Cardiac muscle cell (in vitro differentiated cells and primary cell): ENCODE measurements around the gene DCST2. TPM values are rescaled to one million over a fixed set of nuclear protein-coding genes. Genes with fewer than 3 reads are reported as not detected.

Experiments
- DNase-seq, 2 donors: peaks; one replicate each; pipeline versions ENCODE4 v3.0.0 to v3.0.0-alpha.2; 2010 to 2017; ENCODE audit warnings: low read depth in 1 of 2, low spot score in 1 of 2
- H3K27ac ChIP-seq: fragments of 200-600 bp; sonication (generic); 2 replicates; pipeline ENCODE4 v1.5.1; 2016
- H3K27me3 ChIP-seq: fragments of 200-600 bp; sonication (generic); 2 replicates; pipeline ENCODE4 v1.6.0; 2016; ENCODE audit warnings: control low read depth
- H3K36me3 ChIP-seq: fragments of 200-600 bp; sonication (generic); 2 replicates; pipeline ENCODE4 v1.5.1; 2016; ENCODE audit warnings: control low read depth
- H3K4me1 ChIP-seq: fragments of 200-600 bp; sonication (generic); 2 replicates; pipeline ENCODE4 v1.8.1; 2017; ENCODE audit warnings: low read depth, mild to moderate bottlenecking, mixed run types
- H3K4me3 ChIP-seq: fragments of 200-600 bp; sonication (generic); 2 replicates; pipeline ENCODE4 v1.5.1; 2016; ENCODE audit warnings: mild to moderate bottlenecking
- H3K9me3 ChIP-seq: fragments of 200-600 bp; sonication (generic); 2 replicates; pipeline ENCODE4 v1.5.1; 2017; ENCODE audit warnings: low read depth, mild to moderate bottlenecking, control low read depth
- CTCF ChIP-seq: IDR thresholded peaks from 2 replicates; pipeline ENCODE4 v1.5.1; 2012; ENCODE audit warnings: low read depth, mild to moderate bottlenecking, low read length
- polyA plus RNA-seq: library from polyadenylated mRNA; unstranded; fragments of >200 nt; fragmentation: Nextera tagmentation; extraction: Ambion mirVana; gene quantifications from 2 replicates; pipeline ENCODE4 v1.2.1, GENCODE V29; 2016
- total RNA-seq: library from RNA; depleted of rRNA; stranded (reverse); fragments of >200 nt; gene quantifications from 2 replicates; pipeline ENCODE4 v1.2.3, GENCODE V29; 2016

Gene DCST2
- total and polyA plus RNA-seq, 2 experiments from 2014 or later = 1.1 to 5.4 TPM

GRCh38 chr1:155049651-155050559 is 16.3 kb upstream of the DCST2 start:
- Histone ChIP-seq H3K27me3 (peaks cover 23% of the 10 kb centered on the region), H3K4me3 (peak overlapping the region; percentile 66), H3K36me3 (no peaks in the 10 kb centered on the region), H3K4me1 (peaks cover 11% of the 10 kb centered on the region), H3K27ac (peak overlapping the region; percentile 10), H3K9me3 (no peaks in the 10 kb centered on the region)
- peak in 1 of 2 donors; percentile 40 for DNase-seq
- TF ChIP-seq CTCF = no peak

GRCh38 chr1:155048449-155049334 is 15.1 kb upstream of the DCST2 start:
- H3K4me1 ChIP-seq = peaks cover 11% of the 10 kb centered on the region
- H3K9me3 ChIP-seq = no peaks in the 10 kb centered on the region
- no peak overlapping the region for H3K4me3 ChIP-seq
- no peaks in the 10 kb centered on the region for H3K36me3 ChIP-seq
- no peak for DNase-seq
- H3K27ac ChIP-seq = no peak overlapping the region
- TF ChIP-seq CTCF = no peak
- peaks cover 23% of the 10 kb centered on the region for H3K27me3 ChIP-seq

GRCh38 chr1:155044812-155045657 is 11.5 kb upstream of the DCST2 start:
- peak; percentile 81 to 88 for DNase-seq
- Histone ChIP-seq H3K9me3 (no peaks in the 10 kb centered on the region), H3K4me3 (no peak overlapping the region), H3K27ac (no peak overlapping the region), H3K27me3 (no peaks in the 10 kb centered on the region), H3K4me1 (peaks cover 6% of the 10 kb centered on the region), H3K36me3 (no peaks in the 10 kb centered on the region)
- peak; percentile 80 for TF ChIP-seq CTCF

GRCh38 chr1:155044365-155044764 is 10.8 kb upstream of the DCST2 start:
- H3K27ac ChIP-seq = no peak overlapping the region
- no peaks in the 10 kb centered on the region for H3K4me1 ChIP-seq
- H3K4me3 ChIP-seq = no peak overlapping the region
- no peaks in the 10 kb centered on the region for H3K9me3 ChIP-seq
- TF ChIP-seq CTCF = no peak
- DNase-seq = no peak
- no peaks in the 10 kb centered on the region for H3K27me3 ChIP-seq
- H3K36me3 ChIP-seq = no peaks in the 10 kb centered on the region

GRCh38 chr1:155043793-155044192 is 10.2 kb upstream of the DCST2 start:
- Histone ChIP-seq H3K27me3 (no peaks in the 10 kb centered on the region), H3K4me3 (no peak overlapping the region), H3K36me3 (no peaks in the 10 kb centered on the region), H3K4me1 (no peaks in the 10 kb centered on the region), H3K27ac (no peak overlapping the region), H3K9me3 (no peaks in the 10 kb centered on the region)
- no peak for TF ChIP-seq CTCF
- DNase-seq = no peak
